Rectal smooth muscle tissue (tissue), 1 donor: ENCODE results near the gene ZNF619.
"Not testable (repeated sequence)": the region's sequence is repeated elsewhere in the genome, so short reads cannot be mapped to it uniquely, and the experiment has no call there.

Source experiments
- H3K27ac ChIP-seq: one replicate; pipeline ENCODE4 v1.7.0; 2013; ENCODE audit warnings: low read depth, low read length, inconsistent platforms
- H3K27me3 ChIP-seq: one replicate; pipeline ENCODE4 v1.7.0; 2013; ENCODE audit warnings: low read length; ENCODE audit not compliant: control insufficient read depth, insufficient read depth
- H3K36me3 ChIP-seq: one replicate; pipeline ENCODE4 v1.7.0; 2013; ENCODE audit warnings: low read length; ENCODE audit not compliant: control insufficient read depth, insufficient read depth
- H3K4me1 ChIP-seq: one replicate; pipeline ENCODE4 v1.7.0; 2013; ENCODE audit warnings: low read length; ENCODE audit not compliant: control insufficient read depth, insufficient read depth
- H3K4me3 ChIP-seq: one replicate; pipeline ENCODE4 v1.7.0; 2013; ENCODE audit warnings: low read length
- H3K9ac ChIP-seq: one replicate; pipeline ENCODE4 v1.7.0; 2013; ENCODE audit warnings: low read length

Gene ZNF619

DNA sequence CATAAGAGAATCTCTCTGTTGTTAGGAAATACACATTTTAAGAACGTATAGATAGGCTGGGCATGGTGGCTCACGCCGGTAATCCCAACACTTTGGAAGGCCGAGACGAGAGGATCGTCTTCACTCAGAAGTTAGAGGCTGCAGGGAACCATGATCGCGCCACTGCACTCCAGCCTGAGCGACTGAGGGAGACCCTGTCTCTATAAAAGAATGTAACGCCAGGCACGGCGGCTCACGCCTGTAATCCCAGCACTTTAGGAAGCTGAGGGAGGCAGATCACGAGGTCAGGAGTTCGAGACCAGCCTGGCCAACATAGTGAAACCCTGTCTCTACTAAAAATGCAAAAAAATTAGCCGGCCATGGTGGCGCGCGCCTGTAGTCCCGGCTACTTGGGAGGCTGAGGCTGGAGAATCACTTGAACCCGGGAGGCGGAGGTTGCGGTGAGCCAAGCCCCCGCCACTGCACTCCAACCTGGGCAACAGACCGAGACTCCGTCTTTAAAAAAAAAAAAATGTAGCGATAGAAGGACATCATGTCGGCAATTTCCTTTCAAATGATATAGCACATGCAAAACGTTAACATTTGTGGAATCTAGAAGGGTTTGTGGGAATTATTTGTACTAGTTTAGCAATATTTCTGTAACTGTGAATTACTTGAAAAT, 20.5 kb upstream of the ZNF619 start:
- H3K9ac ChIP-seq: peak overlapping the region; percentile 56
- H3K27ac ChIP-seq: peak overlapping the region; percentile 91
- H3K4me3 ChIP-seq: peak overlapping the region; percentile 99
- H3K4me1 ChIP-seq: peaks cover 14% of the 10 kb centered on the region
- no peaks in the 10 kb centered on the region for H3K27me3 ChIP-seq
- H3K36me3 ChIP-seq: peaks cover 10% of the 10 kb centered on the region

DNA sequence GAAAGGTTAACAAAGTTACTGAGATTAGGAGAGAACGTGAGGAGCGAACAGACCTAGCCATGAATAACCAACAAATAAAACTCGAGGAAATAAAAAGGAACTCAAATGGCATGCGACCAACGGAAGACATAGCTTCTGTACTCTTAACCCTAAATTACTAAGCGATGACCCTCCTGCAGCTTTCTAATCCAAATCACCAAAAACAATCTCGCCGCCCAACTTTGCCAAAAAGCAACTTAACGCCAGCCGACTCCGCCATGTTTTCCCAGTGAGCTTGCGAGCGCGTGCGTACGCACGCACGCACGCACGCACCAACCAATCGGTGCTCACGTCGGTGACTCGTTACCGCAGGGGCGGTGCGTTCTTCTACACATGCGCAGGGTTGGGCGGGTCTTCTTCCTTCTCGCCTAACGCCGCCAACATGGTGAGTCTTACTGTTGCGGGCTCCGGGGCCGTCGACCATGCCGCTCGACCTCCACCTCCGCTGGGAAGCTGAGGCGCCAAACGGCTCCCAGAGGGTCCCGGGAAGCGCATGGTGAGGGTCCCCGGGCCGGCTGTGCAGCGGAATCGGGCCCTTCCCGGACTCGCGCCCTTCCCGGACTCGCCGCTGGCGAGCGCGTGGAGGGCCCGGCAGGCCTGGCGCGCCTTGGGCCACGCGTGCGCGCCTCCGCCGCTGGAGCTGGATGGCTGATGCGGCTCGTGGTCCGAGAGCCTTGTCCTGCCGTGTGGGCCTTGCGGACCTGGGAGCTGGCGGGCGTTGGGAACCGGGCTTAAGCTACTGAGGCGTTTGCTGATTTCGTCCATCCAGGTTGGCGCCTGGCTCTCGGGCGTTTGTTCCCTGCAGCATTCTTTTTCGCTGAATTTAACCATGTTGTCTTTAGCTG, 19.7 kb upstream of the ZNF619 start, which contains the start of gene RPL14:
Gene RPL14 (plus strand): TSS at position 400 of the 884 bp plus-strand sequence. CDS start 133 bp downstream, at position 533.
- Histone ChIP-seq H3K27ac (peak within 1 kb of the TSS; percentile 91), H3K27me3 (no peaks in the 10 kb centered on the region), H3K4me3 (peak within 1 kb of the TSS; percentile 99), H3K9ac (peak within 1 kb of the TSS; percentile 96), H3K4me1 (peaks cover 13% of the 10 kb centered on the region), H3K36me3 (peaks cover 10% of the 10 kb centered on the region)

DNA sequence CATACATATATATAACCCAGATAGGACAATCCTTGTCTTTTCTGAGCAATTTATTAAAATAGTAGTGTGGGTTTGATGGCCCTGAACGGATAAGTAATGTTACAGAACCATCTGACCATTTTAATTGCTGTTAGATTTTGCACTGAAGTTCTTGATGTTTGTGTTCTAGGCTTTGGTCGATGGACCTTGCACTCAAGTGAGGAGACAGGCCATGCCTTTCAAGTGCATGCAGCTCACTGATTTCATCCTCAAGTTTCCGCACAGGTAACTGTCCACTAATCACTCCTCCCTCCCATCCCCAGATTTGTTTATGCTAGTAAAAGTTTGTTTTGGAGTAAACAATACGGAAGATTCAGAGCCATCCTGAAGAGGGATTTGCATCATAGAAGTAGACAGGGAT, 18.4 kb upstream of the ZNF619 start:
- peaks cover 10% of the 10 kb centered on the region for H3K36me3 ChIP-seq
- H3K4me3 ChIP-seq: peak overlapping the region; percentile 99
- H3K9ac ChIP-seq: no peak overlapping the region
- peaks cover 10% of the 10 kb centered on the region for H3K4me1 ChIP-seq
- no peak overlapping the region for H3K27ac ChIP-seq
- no peaks in the 10 kb centered on the region for H3K27me3 ChIP-seq

DNA sequence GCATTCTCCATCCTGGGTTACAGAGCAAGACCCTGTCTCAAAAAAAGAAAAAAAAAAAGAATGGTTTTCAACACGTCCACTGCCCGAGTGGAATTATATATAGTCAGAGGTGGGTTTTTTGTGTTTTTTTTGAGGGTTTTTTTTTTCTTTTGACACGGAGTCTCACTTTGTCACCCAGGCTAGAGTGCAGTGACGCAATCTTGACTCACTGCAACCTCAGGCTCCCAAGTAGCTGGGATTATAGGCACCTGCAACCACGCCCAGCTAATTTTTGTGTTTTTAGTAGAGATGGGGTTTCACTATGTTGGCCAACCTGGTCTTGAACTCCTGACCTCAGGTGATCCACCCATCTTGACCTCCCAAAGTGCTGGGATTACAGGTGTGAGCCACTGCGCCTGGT, 16.4 kb upstream of the ZNF619 start:
- H3K27me3 ChIP-seq: not testable (repeated sequence)

GRCh38 chr3:40461161-40461560, 15.8 kb upstream of the ZNF619 start:
- Histone ChIP-seq H3K4me3 (no peak overlapping the region), H3K36me3 (peaks cover 10% of the 10 kb centered on the region), H3K27me3 (no peaks in the 10 kb centered on the region), H3K27ac (no peak overlapping the region), H3K4me1 (peaks cover 10% of the 10 kb centered on the region), H3K9ac (no peak overlapping the region)

More for the DNA sequence above, 16.4 kb upstream of the ZNF619 start:
- Histone ChIP-seq H3K4me1 (peaks cover 10% of the 10 kb centered on the region), H3K36me3 (peaks cover 10% of the 10 kb centered on the region)
- not testable (repeated sequence) for H3K4me3 ChIP-seq, H3K27ac ChIP-seq, H3K9ac ChIP-seq

DNA sequence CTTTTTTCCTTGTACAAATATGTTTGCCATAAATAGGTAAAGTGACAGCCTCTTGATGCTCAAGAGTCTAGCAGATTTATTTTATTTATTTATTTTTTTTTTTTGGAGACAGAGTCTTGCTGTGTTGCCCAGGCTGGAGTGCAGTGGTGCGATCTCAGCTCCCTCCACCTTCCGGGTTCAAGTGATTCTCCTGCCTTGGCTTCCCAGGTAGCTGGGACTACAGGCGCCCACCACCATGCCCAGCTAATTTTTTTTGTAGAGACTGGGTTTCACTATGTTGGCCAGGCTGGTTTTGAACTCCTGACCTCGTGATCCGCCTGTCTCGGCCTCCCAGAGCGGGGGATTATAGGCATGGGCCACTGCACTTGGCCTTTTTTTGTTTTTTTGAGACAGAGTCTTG, 14.1 kb upstream of the ZNF619 start:
- H3K36me3 ChIP-seq: peaks cover 10% of the 10 kb centered on the region
- H3K27me3 ChIP-seq, H3K4me1 ChIP-seq, H3K4me3 ChIP-seq, H3K9ac ChIP-seq, H3K27ac ChIP-seq: not testable (repeated sequence)

GRCh38 chr3:40463579-40463978, 13.3 kb upstream of the ZNF619 start:
- Histone ChIP-seq H3K9ac (no peak overlapping the region), H3K36me3 (peaks cover 8% of the 10 kb centered on the region)

DNA sequence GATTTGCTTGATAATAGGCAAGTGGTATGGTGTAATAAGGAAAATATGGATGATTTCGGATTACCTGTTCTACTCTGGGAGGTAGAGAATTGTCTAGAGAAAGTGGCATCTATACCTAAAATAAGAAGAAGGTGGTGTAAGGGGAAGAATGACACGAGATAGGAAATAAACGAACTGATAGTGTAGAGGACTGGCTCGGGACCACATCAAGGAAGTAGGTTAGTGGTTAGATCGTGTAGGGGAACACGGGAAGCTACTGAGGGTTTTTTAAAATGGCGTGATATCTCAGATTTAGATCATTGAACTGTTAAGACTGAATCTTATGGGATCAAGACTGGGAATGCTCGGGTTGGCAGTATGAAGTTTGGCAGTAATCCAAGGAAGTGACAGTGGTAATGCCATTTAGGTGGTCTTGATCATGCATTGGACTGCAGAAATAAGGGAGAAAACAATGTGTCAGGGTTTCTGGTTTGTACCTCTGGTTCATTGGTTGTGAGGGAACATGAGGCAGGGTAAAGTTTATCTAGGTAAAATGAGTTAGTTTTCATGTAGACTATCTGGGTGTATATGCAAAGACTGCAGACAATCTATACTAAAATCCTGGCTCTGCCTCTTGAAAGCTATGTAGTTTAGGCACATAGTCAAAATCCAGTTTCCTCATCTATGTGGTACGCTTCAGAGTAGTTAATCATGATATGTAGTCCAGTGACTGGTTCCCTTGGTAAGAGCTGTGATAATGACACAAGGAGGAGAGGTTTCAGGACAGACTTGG, 12.4 kb upstream of the ZNF619 start:
- Histone ChIP-seq H3K27me3 (no peaks in the 10 kb centered on the region), H3K4me3 (no peak overlapping the region), H3K27ac (no peak overlapping the region), H3K36me3 (peaks cover 3% of the 10 kb centered on the region), H3K9ac (no peak overlapping the region), H3K4me1 (no peaks in the 10 kb centered on the region)

More at GRCh38 chr3:40463579-40463978, 13.3 kb upstream of the ZNF619 start:
- no peaks in the 10 kb centered on the region for H3K27me3 ChIP-seq
- no peak overlapping the region for H3K4me3 ChIP-seq
- peaks cover 2% of the 10 kb centered on the region for H3K4me1 ChIP-seq
- no peak overlapping the region for H3K27ac ChIP-seq

- Histone ChIP-seq H3K4me1 (no peaks in the 10 kb centered on the region), H3K4me3 (no peak overlapping the region), H3K36me3 (no peaks in the 10 kb centered on the region), H3K27me3 (no peaks in the 10 kb centered on the region), H3K27ac (no peak overlapping the region), H3K9ac (no peak overlapping the region)
These were observed 11.9 kb upstream of the ZNF619 start for GRCh38 chr3:40465111-40465407.

DNA sequence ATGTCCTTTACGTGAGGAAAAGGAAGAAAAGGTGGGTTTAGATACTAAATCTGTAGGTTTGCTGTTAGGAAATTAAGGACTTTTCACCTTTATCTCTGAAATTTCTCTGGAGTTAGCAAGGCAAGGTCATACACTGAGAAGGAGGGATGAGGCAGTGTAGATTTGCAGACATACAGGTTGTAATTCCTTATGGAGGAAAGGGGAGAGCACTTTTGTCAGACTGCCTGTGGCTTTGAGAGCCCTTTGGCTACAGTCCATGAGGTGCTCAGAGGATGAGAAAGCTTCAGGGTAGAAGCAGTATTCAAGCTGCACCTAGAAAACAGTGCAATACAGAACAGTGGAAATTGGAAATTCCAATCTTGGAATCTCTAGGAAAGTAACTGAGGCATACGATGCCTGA, 11.5 kb upstream of the ZNF619 start:
- no peaks in the 10 kb centered on the region for H3K36me3 ChIP-seq
- H3K9ac ChIP-seq: no peak overlapping the region
- H3K4me1 ChIP-seq: no peaks in the 10 kb centered on the region
- H3K27ac ChIP-seq: no peak overlapping the region
- no peaks in the 10 kb centered on the region for H3K27me3 ChIP-seq
- no peak overlapping the region for H3K4me3 ChIP-seq

DNA sequence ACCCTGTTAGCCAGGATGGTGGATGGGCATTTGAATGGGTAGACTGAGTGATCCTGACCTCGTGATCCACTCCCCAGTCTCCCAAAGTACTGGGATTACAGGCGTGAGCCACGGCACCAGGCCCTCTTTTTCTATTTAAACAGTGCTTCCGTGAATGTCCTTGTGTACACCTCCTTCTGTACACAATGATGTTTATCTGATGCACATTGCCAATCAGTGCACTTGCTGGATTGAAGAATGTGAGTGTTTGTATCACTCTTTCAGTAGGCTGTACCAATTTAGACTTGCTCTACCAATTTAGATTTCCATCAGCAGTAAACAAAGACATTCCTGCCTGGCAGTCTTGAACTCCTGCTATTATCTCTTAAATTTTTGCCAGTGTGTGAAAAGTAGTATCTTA, 8.9 kb upstream of the ZNF619 start:
- Histone ChIP-seq H3K36me3 (no peaks in the 10 kb centered on the region), H3K4me1 (no peaks in the 10 kb centered on the region), H3K4me3 (no peak overlapping the region), H3K27ac (no peak overlapping the region), H3K27me3 (no peaks in the 10 kb centered on the region), H3K9ac (no peak overlapping the region)

- Histone ChIP-seq H3K9ac (no peak overlapping the region), H3K27me3 (no peaks in the 10 kb centered on the region), H3K4me3 (no peak overlapping the region)
These were observed 6.2 kb upstream of the ZNF619 start for GRCh38 chr3:40470701-40471100.

More at GRCh38 chr3:40470701-40471100, 6.2 kb upstream of the ZNF619 start:
- Histone ChIP-seq H3K36me3 (no peaks in the 10 kb centered on the region), H3K27ac (no peak overlapping the region), H3K4me1 (no peaks in the 10 kb centered on the region)
